ENCODE data around the gene BABAM2.
"Not testable (repeated sequence)": the region's sequence is repeated elsewhere in the genome, so short reads cannot be mapped to it uniquely, and the experiment has no call there.

The BABAM2 gene

DNA sequence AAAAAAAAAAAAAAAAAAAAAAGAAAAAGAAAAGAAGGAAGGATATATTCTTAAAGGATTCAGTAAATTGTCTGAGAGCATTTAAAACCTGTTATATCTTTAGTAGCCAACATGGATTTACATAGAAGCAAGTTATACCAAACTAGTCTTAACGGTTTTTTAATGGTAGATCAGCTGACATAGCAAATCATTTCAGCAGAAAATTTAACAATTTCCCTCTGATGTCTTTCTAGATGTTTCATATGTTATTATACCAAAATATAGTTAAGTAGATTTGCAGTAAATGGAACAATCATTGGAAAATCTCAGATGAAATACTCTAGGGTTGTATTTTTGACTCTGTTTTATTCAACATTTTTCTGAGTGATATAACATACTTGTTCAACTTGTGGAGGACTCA, 72.9 kb downstream of the BABAM2 start:
- no peak for TF ChIP-seq CTCF (conservative IDR thresholded peaks at IDR 0.05; ENCODE audit: control insufficient read depth, insufficient read depth, low read depth, low read length)
- DNase-seq (ENCODE audit: low read depth) = no peak
- H3K4me3 ChIP-seq (ENCODE audit: control insufficient read depth, low read depth, low read length) = no peak overlapping the region

DNA sequence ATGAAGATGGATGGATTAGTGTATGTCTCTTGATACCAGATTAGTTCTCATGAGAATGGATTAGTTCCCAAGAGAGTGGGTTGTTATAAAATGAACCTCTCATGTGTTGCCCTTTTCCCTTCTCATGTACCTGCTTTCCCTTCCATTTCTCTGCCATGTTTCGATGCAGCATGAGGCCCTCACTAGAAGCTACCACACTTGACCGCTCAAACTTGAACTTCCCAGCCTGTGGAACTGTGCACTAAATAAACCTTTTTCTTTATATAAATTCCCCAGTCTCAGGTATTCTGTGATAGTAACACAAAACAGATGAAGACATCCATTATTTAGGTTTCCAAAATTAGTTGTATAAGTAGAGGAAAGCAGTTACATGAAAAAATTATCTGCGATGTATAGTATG, 73.5 kb downstream of the BABAM2 start:
- no peak overlapping the region for H3K4me3 ChIP-seq (ENCODE audit: control insufficient read depth, low read depth, low read length)
- DNase-seq (ENCODE audit: low read depth) = no peak
- TF ChIP-seq CTCF (conservative IDR thresholded peaks at IDR 0.05; ENCODE audit: control insufficient read depth, insufficient read depth, low read depth, low read length) = no peak

DNA sequence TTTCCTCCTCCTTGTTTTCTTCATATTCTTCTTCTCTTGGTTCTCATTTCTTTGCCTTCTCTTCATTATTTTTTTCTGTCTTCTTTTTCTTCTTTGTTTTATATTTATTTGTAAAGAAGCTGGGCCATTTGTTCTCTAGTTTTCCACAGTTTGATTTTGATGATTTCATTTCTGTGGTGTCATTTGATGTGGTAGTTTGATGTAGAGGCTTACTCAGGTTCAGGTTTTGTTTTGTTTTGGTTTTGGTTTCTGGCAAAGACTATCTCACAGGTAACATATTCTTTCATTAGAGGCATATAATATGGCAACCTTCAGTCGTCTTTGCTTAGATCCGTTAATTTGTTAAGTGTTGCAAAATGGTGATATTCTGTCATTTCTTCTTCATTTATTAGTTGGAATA, 75.3 kb downstream of the BABAM2 start:
- DNase-seq (ENCODE audit: low read depth) = no peak
- no peak overlapping the region for H3K4me3 ChIP-seq (ENCODE audit: control insufficient read depth, low read depth, low read length)
- no peak for TF ChIP-seq CTCF (conservative IDR thresholded peaks at IDR 0.05; ENCODE audit: control insufficient read depth, insufficient read depth, low read depth, low read length)

DNA sequence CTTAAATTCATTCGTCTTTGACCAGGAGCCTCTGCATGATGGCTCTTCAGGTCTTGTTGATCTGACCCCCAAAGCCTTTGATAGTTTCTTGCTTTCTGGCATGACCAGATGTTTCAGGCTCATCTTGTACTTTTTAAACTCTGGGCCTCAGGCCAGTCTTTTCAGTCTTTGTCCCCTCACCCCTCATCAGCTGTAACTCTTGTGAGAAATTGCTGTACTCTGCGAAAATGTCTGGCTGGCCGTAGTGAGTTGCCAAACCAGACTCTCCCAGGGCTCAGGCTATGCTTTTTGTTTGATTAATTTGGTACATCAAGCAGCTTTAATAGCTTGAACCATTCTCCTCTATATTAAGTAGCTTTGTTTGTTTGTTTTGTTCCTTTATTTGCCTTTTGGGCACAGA, 75.9 kb downstream of the BABAM2 start:
- DNase-seq (ENCODE audit: low read depth) = peak; percentile 91
- TF ChIP-seq CTCF (conservative IDR thresholded peaks at IDR 0.05; ENCODE audit: control insufficient read depth, insufficient read depth, low read depth, low read length) = no peak

GRCh38 chr2:27967076-27967475, 76.5 kb downstream of the BABAM2 start:
- peak; percentile 60 for DNase-seq (ENCODE audit: low read depth)
- no peak for TF ChIP-seq CTCF (conservative IDR thresholded peaks at IDR 0.05; ENCODE audit: control insufficient read depth, insufficient read depth, low read depth, low read length)
- H3K4me3 ChIP-seq (ENCODE audit: control insufficient read depth, low read depth, low read length) = no peak overlapping the region

More for the DNA sequence above, 75.9 kb downstream of the BABAM2 start:
- H3K4me3 ChIP-seq (ENCODE audit: control insufficient read depth, low read depth, low read length) = no peak overlapping the region

- H3K4me3 ChIP-seq (ENCODE audit: control insufficient read depth, low read depth, low read length) = not testable (repeated sequence)
These were observed 77.5 kb downstream of the BABAM2 start for GRCh38 chr2:27968045-27968444.

GRCh38 chr2:27968957-27969356, 78.4 kb downstream of the BABAM2 start:
- H3K4me3 ChIP-seq (ENCODE audit: control insufficient read depth, low read depth, low read length) = not testable (repeated sequence)

More at GRCh38 chr2:27968045-27968444, 77.5 kb downstream of the BABAM2 start:
- not testable (repeated sequence) for DNase-seq (ENCODE audit: low read depth)

DNA sequence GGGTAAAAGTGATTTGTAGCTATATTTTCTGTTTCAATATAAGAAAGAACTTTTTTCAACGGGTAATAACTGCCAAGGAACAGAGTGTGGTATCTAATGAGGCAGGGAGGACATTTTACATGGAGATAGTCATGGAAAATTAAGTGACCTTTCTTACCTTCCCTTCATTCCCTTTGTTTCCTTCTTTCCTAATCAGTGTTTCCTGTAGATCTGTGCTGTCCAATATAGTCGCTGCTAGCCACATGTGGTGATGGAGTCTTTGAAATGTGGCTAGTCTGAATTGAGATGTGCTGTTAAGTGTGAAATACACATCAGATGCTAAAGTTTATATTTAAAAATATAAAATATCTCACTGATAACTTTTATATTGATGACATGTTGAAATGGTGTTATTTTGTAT, 81.8 kb downstream of the BABAM2 start:
- H3K4me3 ChIP-seq (ENCODE audit: control insufficient read depth, low read depth, low read length) = no peak overlapping the region
- no peak for DNase-seq (ENCODE audit: low read depth)
- TF ChIP-seq CTCF (conservative IDR thresholded peaks at IDR 0.05; ENCODE audit: control insufficient read depth, insufficient read depth, low read depth, low read length) = no peak

More at GRCh38 chr2:27968957-27969356, 78.4 kb downstream of the BABAM2 start:
- DNase-seq (ENCODE audit: low read depth) = not testable (repeated sequence)
